Measurements from ENCODE around the gene SMIM14.
"Not testable (repeated sequence)": the region's sequence is repeated elsewhere in the genome, so short reads cannot be mapped to it uniquely, and the experiment has no call there.

SMIM14 gene

DNA sequence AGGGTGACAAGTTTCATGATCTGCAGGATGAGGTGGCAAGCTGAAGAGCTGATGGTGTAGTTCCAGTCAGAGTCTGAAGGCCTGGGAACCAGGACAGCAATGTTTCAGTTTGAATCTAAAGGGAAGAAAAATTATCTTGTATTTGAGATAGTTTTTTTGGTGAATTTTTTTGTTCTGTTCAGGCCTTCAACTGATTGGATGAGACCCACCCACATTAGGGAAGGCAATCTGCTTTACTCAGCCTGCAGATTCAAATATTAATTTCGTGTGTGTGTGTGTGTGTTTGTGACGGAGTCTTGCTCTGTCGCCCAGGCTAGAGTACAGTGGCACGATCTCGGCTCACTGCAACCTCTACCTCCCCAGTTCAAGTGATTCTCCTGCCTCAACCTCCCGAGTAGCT is 22.1 kb upstream of the SMIM14 start:
- Histone ChIP-seq H3K4me1 (ENCODE audit: control insufficient read depth, insufficient read depth, low read length) (peaks cover 29% of the 10 kb centered on the region), H3K4me3 (ENCODE audit: low read length) (no peak overlapping the region), H3K9ac (ENCODE audit: low read length) (no peak overlapping the region), H3K36me3 (ENCODE audit: control insufficient read depth, insufficient read depth, low read length, severe bottlenecking) (no peaks in the 10 kb centered on the region), H3K9me3 (ENCODE audit: control insufficient read depth, low read length) (no peaks in the 10 kb centered on the region), H3K27me3 (replicated peaks; ENCODE audit: control insufficient read depth, insufficient read depth, low read length) (no peaks in the 10 kb centered on the region)
- DNase-seq (ENCODE audit: low read depth), result no peak

DNA sequence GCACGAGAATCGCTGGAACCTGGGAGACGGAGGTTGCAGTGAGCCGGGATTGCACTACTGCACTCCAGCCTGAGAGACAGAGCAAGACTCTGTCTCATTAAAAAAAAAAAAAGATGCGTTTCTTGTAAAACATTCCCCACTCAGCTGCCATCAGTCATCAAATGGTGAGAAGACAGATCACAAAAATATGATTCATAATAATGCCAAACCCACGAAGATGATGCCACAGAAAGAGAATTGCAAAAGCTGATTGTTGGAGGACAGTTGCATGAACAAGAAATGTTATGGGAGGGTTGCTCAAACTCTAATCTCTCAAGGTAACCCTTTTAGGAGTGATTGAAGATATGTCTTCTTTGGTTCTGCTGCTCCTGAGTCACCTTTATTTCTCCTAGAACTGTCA is 21.4 kb upstream of the SMIM14 start:
- H3K4me1 ChIP-seq (ENCODE audit: control insufficient read depth, insufficient read depth, low read length), result peaks cover 29% of the 10 kb centered on the region
- H3K4me3 ChIP-seq (ENCODE audit: low read length), result no peak overlapping the region
- no peaks in the 10 kb centered on the region for H3K9me3 ChIP-seq (ENCODE audit: control insufficient read depth, low read length)
- no peaks in the 10 kb centered on the region for H3K36me3 ChIP-seq (ENCODE audit: control insufficient read depth, insufficient read depth, low read length, severe bottlenecking)
- DNase-seq (ENCODE audit: low read depth), result no peak
- H3K9ac ChIP-seq (ENCODE audit: low read length), result no peak overlapping the region
- no peaks in the 10 kb centered on the region for H3K27me3 ChIP-seq (replicated peaks; ENCODE audit: control insufficient read depth, insufficient read depth, low read length)

DNA sequence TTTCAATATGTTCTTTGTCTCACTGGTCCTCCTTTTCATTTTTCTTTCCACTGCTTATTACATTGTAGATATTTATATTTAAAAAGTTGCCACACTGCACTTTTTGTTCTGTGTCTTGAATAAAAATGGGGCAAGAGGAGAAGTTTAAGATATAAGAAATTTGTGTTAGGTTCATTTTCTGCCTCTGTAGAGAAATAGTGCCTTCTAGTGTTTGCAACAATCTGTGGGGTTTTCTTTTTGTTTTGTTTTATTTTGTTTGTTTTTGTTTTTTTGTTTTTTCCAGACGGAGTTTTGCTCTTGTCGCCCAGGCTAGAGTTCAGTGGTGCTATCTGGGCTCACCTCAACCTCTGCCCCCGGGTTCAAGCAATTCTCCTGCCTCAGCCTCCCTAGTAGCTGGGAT is 20.1 kb upstream of the SMIM14 start:
- Histone ChIP-seq H3K4me1 (ENCODE audit: control insufficient read depth, insufficient read depth, low read length) (peaks cover 26% of the 10 kb centered on the region), H3K9ac (ENCODE audit: low read length) (no peak overlapping the region), H3K9me3 (ENCODE audit: control insufficient read depth, low read length) (no peaks in the 10 kb centered on the region), H3K4me3 (ENCODE audit: low read length) (no peak overlapping the region), H3K36me3 (ENCODE audit: control insufficient read depth, insufficient read depth, low read length, severe bottlenecking) (no peaks in the 10 kb centered on the region), H3K27me3 (replicated peaks; ENCODE audit: control insufficient read depth, insufficient read depth, low read length) (no peaks in the 10 kb centered on the region)
- DNase-seq (ENCODE audit: low read depth), result peak; percentile 52

DNA sequence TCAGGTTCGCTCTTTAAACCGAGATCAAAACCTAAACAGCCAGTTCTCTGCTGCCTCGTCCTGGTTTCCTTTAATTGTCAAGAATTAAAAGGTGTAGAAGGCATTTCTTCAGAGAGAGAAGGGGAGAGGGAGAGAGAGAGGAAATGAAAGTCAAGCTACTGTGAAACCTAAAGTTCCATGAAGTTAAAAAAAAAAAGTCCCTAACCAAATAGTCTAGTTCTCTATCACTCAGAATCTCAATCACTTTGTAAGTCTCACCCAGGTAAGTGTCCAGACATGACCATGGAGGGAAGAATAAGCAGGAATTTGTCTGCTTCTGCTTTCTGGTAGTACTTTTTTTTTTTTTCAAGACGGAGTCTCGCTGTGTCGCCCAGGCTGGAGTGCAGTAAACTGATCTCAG is 18.8 kb upstream of the SMIM14 start:
- Histone ChIP-seq H3K4me1 (ENCODE audit: control insufficient read depth, insufficient read depth, low read length) (peaks cover 26% of the 10 kb centered on the region), H3K9ac (ENCODE audit: low read length) (no peak overlapping the region), H3K4me3 (ENCODE audit: low read length) (no peak overlapping the region), H3K36me3 (ENCODE audit: control insufficient read depth, insufficient read depth, low read length, severe bottlenecking) (no peaks in the 10 kb centered on the region), H3K9me3 (ENCODE audit: control insufficient read depth, low read length) (no peaks in the 10 kb centered on the region), H3K27me3 (replicated peaks; ENCODE audit: control insufficient read depth, insufficient read depth, low read length) (no peaks in the 10 kb centered on the region)
- no peak for DNase-seq (ENCODE audit: low read depth)

DNA sequence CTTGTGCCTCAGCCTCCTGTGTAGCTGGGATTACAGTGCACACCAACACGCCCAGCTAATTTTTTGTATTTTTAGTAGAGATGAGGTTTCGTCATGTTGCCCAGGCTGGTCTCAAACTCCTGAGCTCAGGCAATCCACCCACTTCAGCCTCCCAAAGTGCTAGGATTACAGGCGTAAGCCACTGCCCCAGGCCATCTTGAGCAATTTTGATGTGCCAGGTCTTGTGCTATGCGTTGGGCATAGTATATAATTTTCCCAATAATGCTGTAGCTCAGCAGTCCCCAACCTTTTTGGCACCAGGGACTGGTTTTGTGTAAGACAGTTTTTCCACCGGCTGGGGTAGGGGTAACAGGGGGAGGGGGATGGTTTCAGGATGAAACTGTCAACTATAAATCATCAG is 18.0 kb upstream of the SMIM14 start:
- not testable (repeated sequence) for H3K9me3 ChIP-seq (ENCODE audit: control insufficient read depth, low read length); H3K36me3 ChIP-seq (ENCODE audit: control insufficient read depth, insufficient read depth, low read length, severe bottlenecking); H3K9ac ChIP-seq (ENCODE audit: low read length); DNase-seq (ENCODE audit: low read depth); H3K4me3 ChIP-seq (ENCODE audit: low read length); H3K27me3 ChIP-seq (replicated peaks; ENCODE audit: control insufficient read depth, insufficient read depth, low read length)
- H3K4me1 ChIP-seq (ENCODE audit: control insufficient read depth, insufficient read depth, low read length), result peaks cover 26% of the 10 kb centered on the region

DNA sequence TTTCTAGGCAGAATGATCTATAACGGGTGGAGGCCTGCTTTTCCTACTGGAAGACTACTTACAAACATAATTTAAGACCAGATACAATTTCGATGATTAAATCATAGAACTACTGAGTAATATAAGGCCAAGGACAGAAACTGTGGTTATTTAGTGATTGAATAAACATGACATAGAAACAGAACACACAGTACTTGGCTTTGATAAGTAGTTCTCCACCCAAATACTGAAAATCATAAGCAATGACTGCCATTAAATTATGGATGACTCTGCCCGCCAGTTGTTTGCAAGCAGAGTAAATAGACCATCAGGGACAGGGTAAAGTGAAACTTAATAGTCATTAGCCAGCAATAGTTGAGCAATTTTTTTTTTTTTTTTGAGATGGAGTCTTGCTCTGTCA is 17.2 kb upstream of the SMIM14 start:
- Histone ChIP-seq H3K9ac (ENCODE audit: low read length) (peak overlapping the region; percentile 80), H3K4me1 (ENCODE audit: control insufficient read depth, insufficient read depth, low read length) (peaks cover 26% of the 10 kb centered on the region), H3K4me3 (ENCODE audit: low read length) (peak overlapping the region; percentile 59), H3K36me3 (ENCODE audit: control insufficient read depth, insufficient read depth, low read length, severe bottlenecking) (no peaks in the 10 kb centered on the region), H3K9me3 (ENCODE audit: control insufficient read depth, low read length) (no peaks in the 10 kb centered on the region), H3K27me3 (replicated peaks; ENCODE audit: control insufficient read depth, insufficient read depth, low read length) (no peaks in the 10 kb centered on the region)
- peak; percentile 16 for DNase-seq (ENCODE audit: low read depth)

DNA sequence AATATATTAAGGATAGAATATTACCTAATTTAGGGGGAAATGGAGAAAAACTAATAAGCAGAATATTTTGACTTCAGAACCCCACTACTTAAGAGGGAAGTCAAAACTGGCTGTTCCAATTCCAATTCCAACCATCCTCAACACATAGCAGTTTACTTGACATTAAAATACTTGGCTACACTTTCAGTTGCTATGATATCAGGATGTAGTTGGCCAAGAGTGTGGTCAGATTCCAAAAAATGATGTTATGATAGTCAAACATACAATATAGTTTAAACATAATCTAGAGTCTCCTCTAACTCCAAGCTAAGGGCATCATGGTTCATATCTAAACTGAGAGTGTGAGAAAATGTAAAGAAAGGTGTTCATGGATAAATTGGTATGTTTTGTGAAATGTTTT is 16.5 kb upstream of the SMIM14 start:
- peak overlapping the region; percentile 59 for H3K4me3 ChIP-seq (ENCODE audit: low read length)
- H3K36me3 ChIP-seq (ENCODE audit: control insufficient read depth, insufficient read depth, low read length, severe bottlenecking), result no peaks in the 10 kb centered on the region
- H3K9me3 ChIP-seq (ENCODE audit: control insufficient read depth, low read length), result no peaks in the 10 kb centered on the region
- H3K27me3 ChIP-seq (replicated peaks; ENCODE audit: control insufficient read depth, insufficient read depth, low read length), result no peaks in the 10 kb centered on the region
- peak; percentile 48 for DNase-seq (ENCODE audit: low read depth)
- H3K9ac ChIP-seq (ENCODE audit: low read length), result peak overlapping the region; percentile 80
- peaks cover 22% of the 10 kb centered on the region for H3K4me1 ChIP-seq (ENCODE audit: control insufficient read depth, insufficient read depth, low read length)

DNA sequence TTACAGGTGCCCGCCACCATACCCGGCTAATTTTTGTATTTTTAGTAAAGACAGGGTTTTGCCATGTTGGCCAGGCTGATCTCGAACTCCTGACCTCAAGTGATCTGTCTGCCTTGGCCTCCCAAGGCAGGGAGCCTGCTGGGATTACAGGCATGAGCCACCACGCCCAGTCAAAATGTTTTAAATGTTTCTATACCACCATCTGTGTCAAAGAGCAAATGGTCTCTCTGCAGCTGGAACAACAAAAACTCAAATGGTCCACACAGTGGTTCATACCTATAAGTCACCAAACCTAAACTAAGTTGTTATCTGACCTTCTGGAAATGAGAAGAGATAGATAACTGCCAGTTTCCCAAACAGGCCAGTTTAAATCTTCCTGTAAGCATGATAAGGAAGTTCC is 12.9 kb upstream of the SMIM14 start:
- H3K27me3 ChIP-seq (replicated peaks; ENCODE audit: control insufficient read depth, insufficient read depth, low read length); H3K9me3 ChIP-seq (ENCODE audit: control insufficient read depth, low read length); H3K36me3 ChIP-seq (ENCODE audit: control insufficient read depth, insufficient read depth, low read length, severe bottlenecking); H3K9ac ChIP-seq (ENCODE audit: low read length); DNase-seq (ENCODE audit: low read depth); H3K4me3 ChIP-seq (ENCODE audit: low read length): not testable (repeated sequence)
- peaks cover 12% of the 10 kb centered on the region for H3K4me1 ChIP-seq (ENCODE audit: control insufficient read depth, insufficient read depth, low read length)

DNA sequence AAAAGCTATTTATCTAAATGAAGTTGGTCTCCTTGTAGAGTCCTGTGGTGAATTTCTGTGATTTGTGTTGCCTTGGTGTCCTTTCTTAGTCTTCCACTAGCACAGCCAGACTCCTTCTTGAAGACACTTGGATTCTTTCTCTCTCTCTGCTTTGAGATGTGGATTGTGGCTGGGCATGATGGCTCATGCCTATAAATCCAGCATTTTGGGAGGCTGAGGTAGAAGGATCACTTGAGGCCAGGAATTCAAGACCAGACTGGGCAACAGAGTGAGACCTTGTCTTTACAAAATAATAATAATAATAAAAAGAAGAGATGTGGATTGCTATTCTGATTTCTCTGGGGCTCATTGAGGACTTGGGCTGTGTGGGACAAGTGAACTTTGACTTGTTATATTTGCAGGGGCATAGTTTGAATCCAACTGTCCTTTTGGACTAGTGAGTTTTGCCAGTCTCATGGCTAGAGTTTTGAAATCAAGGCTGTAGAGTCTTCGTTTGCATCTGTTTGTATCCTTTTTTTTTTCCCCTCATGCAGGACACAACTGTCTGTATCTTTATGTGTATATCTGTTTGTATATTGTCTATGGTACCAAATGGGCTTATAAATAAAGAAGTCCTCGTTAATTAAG is 11.1 kb upstream of the SMIM14 start:
- Histone ChIP-seq H3K9me3 (ENCODE audit: control insufficient read depth, low read length) (no peaks in the 10 kb centered on the region), H3K27me3 (replicated peaks; ENCODE audit: control insufficient read depth, insufficient read depth, low read length) (no peaks in the 10 kb centered on the region), H3K4me3 (ENCODE audit: low read length) (no peak overlapping the region), H3K4me1 (ENCODE audit: control insufficient read depth, insufficient read depth, low read length) (peaks cover under 1% of the 10 kb centered on the region), H3K9ac (ENCODE audit: low read length) (no peak overlapping the region), H3K36me3 (ENCODE audit: control insufficient read depth, insufficient read depth, low read length, severe bottlenecking) (no peaks in the 10 kb centered on the region)
- no peak for DNase-seq (ENCODE audit: low read depth)

DNA sequence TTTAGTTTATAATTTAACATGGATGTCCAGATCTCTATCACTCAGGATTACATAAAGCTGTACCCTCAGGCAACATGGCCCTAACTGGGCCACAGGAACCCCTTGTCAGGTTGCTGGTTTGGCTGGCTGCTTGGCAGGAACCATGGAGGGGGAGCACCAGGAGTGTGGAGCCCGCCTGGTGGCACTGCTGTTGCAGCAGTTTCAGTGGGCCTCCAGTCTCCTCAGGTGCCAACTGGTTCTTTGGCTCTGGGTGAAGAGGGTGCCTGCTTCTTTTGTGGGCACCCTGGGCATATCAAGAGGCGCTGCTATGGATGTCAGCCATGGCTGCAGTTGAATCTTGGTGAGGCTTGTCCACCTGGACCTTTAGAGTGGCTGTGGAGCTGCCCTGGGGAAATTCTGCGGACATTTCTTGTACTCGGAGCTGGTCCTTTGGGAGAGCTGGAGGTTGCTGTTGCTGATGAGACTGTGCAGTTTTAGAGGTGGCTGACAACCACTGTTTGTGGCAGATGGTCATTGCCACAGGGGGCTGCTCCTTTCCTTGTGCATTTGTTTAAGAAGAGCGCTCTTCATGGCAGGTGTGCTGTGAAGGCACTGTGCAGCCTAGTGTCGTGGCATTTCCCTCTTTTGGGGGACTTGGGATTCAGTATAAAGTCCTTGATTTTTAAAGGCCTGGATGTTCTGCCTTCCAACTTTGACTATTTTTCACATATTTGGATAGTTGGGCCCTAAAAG is 10.3 kb upstream of the SMIM14 start:
- Histone ChIP-seq H3K9ac (ENCODE audit: low read length) (no peak overlapping the region), H3K4me3 (ENCODE audit: low read length) (no peak overlapping the region)
- no peak for DNase-seq (ENCODE audit: low read depth)

DNA sequence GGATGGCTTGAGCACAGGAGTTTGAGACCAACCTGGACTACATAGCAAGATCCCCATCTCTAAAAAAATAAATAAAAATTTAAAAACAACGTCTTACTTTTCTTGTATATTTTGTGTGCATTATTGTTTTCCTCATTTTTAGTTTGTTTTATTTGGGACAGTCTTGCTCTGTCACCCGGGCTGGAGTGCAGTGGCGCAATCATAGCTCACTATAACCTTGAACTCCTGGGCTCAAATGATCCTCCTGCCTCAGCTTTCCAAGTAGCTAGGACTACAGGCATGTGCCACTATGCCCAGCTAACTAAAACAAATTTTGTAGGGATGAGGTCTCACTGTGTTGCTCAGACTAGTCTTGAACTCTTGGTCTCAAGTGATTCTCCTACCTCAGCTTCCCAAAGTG is 9.5 kb upstream of the SMIM14 start:
- no peaks in the 10 kb centered on the region for H3K9me3 ChIP-seq (ENCODE audit: control insufficient read depth, low read length)
- H3K36me3 ChIP-seq (ENCODE audit: control insufficient read depth, insufficient read depth, low read length, severe bottlenecking), result no peaks in the 10 kb centered on the region
- H3K4me3 ChIP-seq (ENCODE audit: low read length), result no peak overlapping the region
- no peak overlapping the region for H3K9ac ChIP-seq (ENCODE audit: low read length)
- H3K27me3 ChIP-seq (replicated peaks; ENCODE audit: control insufficient read depth, insufficient read depth, low read length), result no peaks in the 10 kb centered on the region
- DNase-seq (ENCODE audit: low read depth), result no peak
- H3K4me1 ChIP-seq (ENCODE audit: control insufficient read depth, insufficient read depth, low read length), result no peaks in the 10 kb centered on the region

More for the DNA sequence above, 10.3 kb upstream of the SMIM14 start:
- Histone ChIP-seq H3K9me3 (ENCODE audit: control insufficient read depth, low read length) (no peaks in the 10 kb centered on the region), H3K4me1 (ENCODE audit: control insufficient read depth, insufficient read depth, low read length) (no peaks in the 10 kb centered on the region), H3K27me3 (replicated peaks; ENCODE audit: control insufficient read depth, insufficient read depth, low read length) (no peaks in the 10 kb centered on the region), H3K36me3 (ENCODE audit: control insufficient read depth, insufficient read depth, low read length, severe bottlenecking) (no peaks in the 10 kb centered on the region)
